HepG2 (cell line): Measurements from ENCODE around the gene WDR47. TPM values are rescaled to one million over a fixed set of nuclear protein-coding genes. Genes with fewer than 3 reads are reported as not detected.

Source experiments
- KLF16 ChIP-seq, 2 experiments: sonication (generic) in 1 of 2; formaldehyde crosslinking in 1 of 2; IDR thresholded peaks; 2 replicates each; pipeline versions ENCODE4 v1.6.1 to v1.8.0; 2016 to 2023; ENCODE audit warnings: missing genetic modification reagents in 2 of 2, missing compliant biosample characterization in 1 of 2
- YEATS2 ChIP-seq: sonication (generic); formaldehyde crosslinking; IDR thresholded peaks from 2 replicates; pipeline ENCODE4 v1.4.0; 2020; ENCODE audit warnings: missing genetic modification reagents, borderline replicate concordance
- ZBTB44 ChIP-seq: sonication (generic); formaldehyde crosslinking; IDR thresholded peaks from 2 replicates; pipeline ENCODE4 v1.4.0; 2020; ENCODE audit warnings: missing genetic modification reagents
- ZMYM2 ChIP-seq: sonication (generic); formaldehyde crosslinking; IDR thresholded peaks from 2 replicates; pipeline ENCODE4 v1.8.0; 2022; ENCODE audit warnings: mild to moderate bottlenecking, missing genetic modification reagents
- ZNF30 ChIP-seq: sonication (generic); formaldehyde crosslinking; IDR thresholded peaks from 2 replicates; pipeline ENCODE4 v1.5.0; 2020; ENCODE audit warnings: mild to moderate bottlenecking, missing genetic modification reagents
- ZNF407 ChIP-seq: sonication (generic); formaldehyde crosslinking; IDR thresholded peaks from one replicate; pipeline ENCODE4 v1.5.1; 2020; ENCODE audit warnings: mild to moderate bottlenecking, missing genetic modification reagents; ENCODE audit errors: not compliant biosample characterization
- polyA plus RNA-seq, 8 experiments: library from polyadenylated mRNA; depleted of rRNA in 3 of 8; stranded (reverse) in 7 of 8; unstranded in 1 of 8; fragments of >200 nt; fragmentation: Illumina TruSeq in 4 of 8; extraction: Trizol in 4 of 8; gene quantifications; 2 replicates each; pipeline versions ENCODE4 v1.2.1 to v1.2.3, GENCODE V29; 2011 to 2016; ENCODE audit warnings: low read depth in 4 of 8, missing spikeins in 1 of 8, mixed read lengths in 1 of 8; ENCODE audit not compliant: insufficient read depth in 1 of 8
- total RNA-seq, 5 experiments: library from RNA; depleted of rRNA; stranded (reverse); fragments of >200 nt; fragmentation: Illumina TruSeq; extraction: Trizol; gene quantifications; 2 replicates each; pipeline ENCODE4 v1.2.3, GENCODE V29; 2016; ENCODE audit warnings: low read depth in 1 of 5
- TF ChIP-seq, protein P1 (sequence below): sonication (generic); formaldehyde crosslinking; IDR thresholded peaks from 2 replicates; pipeline ENCODE4 v1.5.0; 2020; ENCODE audit warnings: mild to moderate bottlenecking, missing genetic modification reagents, borderline replicate concordance

Gene WDR47
- total and polyA plus RNA-seq, 2 of the 13 experiments (the other 11 are each of a cell fraction or from before 2014, with no cell fraction given), result 4.3 to 5.9 TPM

GRCh38 chr1:109041621-109042468, at the start of gene WDR47 (continued):
- TF ChIP-seq ZNF407 (CRISPR knock-in tag), result no peak
- TF ChIP-seq, protein P1, sequence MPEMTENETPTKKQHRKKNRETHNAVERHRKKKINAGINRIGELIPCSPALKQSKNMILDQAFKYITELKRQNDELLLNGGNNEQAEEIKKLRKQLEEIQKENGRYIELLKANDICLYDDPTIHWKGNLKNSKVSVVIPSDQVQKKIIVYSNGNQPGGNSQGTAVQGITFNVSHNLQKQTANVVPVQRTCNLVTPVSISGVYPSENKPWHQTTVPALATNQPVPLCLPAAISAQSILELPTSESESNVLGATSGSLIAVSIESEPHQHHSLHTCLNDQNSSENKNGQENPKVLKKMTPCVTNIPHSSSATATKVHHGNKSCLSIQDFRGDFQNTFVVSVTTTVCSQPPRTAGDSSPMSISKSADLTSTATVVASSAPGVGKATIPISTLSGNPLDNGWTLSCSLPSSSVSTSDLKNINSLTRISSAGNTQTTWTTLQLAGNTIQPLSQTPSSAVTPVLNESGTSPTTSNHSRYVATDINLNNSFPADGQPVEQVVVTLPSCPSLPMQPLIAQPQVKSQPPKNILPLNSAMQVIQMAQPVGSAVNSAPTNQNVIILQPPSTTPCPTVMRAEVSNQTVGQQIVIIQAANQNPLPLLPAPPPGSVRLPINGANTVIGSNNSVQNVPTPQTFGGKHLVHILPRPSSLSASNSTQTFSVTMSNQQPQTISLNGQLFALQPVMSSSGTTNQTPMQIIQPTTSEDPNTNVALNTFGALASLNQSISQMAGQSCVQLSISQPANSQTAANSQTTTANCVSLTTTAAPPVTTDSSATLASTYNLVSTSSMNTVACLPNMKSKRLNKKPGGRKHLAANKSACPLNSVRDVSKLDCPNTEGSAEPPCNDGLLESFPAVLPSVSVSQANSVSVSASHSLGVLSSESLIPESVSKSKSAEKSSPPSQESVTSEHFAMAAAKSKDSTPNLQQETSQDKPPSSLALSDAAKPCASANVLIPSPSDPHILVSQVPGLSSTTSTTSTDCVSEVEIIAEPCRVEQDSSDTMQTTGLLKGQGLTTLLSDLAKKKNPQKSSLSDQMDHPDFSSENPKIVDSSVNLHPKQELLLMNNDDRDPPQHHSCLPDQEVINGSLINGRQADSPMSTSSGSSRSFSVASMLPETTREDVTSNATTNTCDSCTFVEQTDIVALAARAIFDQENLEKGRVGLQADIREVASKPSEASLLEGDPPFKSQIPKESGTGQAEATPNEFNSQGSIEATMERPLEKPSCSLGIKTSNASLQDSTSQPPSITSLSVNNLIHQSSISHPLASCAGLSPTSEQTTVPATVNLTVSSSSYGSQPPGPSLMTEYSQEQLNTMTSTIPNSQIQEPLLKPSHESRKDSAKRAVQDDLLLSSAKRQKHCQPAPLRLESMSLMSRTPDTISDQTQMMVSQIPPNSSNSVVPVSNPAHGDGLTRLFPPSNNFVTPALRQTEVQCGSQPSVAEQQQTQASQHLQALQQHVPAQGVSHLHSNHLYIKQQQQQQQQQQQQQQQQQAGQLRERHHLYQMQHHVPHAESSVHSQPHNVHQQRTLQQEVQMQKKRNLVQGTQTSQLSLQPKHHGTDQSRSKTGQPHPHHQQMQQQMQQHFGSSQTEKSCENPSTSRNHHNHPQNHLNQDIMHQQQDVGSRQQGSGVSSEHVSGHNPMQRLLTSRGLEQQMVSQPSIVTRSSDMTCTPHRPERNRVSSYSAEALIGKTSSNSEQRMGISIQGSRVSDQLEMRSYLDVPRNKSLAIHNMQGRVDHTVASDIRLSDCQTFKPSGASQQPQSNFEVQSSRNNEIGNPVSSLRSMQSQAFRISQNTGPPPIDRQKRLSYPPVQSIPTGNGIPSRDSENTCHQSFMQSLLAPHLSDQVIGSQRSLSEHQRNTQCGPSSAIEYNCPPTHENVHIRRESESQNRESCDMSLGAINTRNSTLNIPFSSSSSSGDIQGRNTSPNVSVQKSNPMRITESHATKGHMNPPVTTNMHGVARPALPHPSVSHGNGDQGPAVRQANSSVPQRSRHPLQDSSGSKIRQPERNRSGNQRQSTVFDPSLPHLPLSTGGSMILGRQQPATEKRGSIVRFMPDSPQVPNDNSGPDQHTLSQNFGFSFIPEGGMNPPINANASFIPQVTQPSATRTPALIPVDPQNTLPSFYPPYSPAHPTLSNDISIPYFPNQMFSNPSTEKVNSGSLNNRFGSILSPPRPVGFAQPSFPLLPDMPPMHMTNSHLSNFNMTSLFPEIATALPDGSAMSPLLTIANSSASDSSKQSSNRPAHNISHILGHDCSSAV (CRISPR knock-in tag), result no peak
- TF ChIP-seq ZMYM2 (CRISPR knock-in tag), result no peak
- peak; percentile 59 for TF ChIP-seq YEATS2 (CRISPR knock-in tag)
- TF ChIP-seq ZBTB44 (CRISPR knock-in tag), result peak; percentile 30; the same call in 1 of the 2 replicates
- no peak for TF ChIP-seq ZNF30
- peak in 1 of 2 experiments; percentile 77; a peak in 1 of 4 replicates for TF ChIP-seq KLF16 (CRISPR knock-in tag; IDR thresholded peaks at IDR 0.05)
